IPS-18c (cell line): Measurements from ENCODE around the gene AATF.

Experiments
- H3K4me3 ChIP-seq: 2 replicates; pipeline ENCODE4 v1.7.0; 2013; ENCODE audit warnings: low read depth, mild to moderate bottlenecking, low read length, moderate library complexity; ENCODE audit not compliant: insufficient read depth
- H3K9me3 ChIP-seq: one replicate; pipeline ENCODE4 v1.6.1; 2013; ENCODE audit warnings: mild to moderate bottlenecking, low read length, moderate library complexity; ENCODE audit not compliant: control insufficient read depth, insufficient read depth

AATF gene

GRCh38 chr17:36928471-36929345 lies 20.0 kb upstream of the AATF start:
- H3K9me3 ChIP-seq, result peaks cover 2% of the 10 kb centered on the region
- no peak overlapping the region; the same call in 1 of the 2 replicates for H3K4me3 ChIP-seq

- no peak overlapping the region for H3K4me3 ChIP-seq
- H3K9me3 ChIP-seq, result peaks cover 2% of the 10 kb centered on the region
Observed at GRCh38 chr17:36929851-36930582, 18.7 kb upstream of the AATF start.

- H3K9me3 ChIP-seq, result peaks cover 2% of the 10 kb centered on the region
- no peak overlapping the region for H3K4me3 ChIP-seq
Observed at GRCh38 chr17:36930583-36930900, 18.2 kb upstream of the AATF start.

GRCh38 chr17:36931096-36931696 lies 17.6 kb upstream of the AATF start:
- Histone ChIP-seq H3K4me3 (no peak overlapping the region), H3K9me3 (peaks cover 2% of the 10 kb centered on the region)

- no peak overlapping the region for H3K4me3 ChIP-seq
Observed at GRCh38 chr17:36931697-36932382, 16.9 kb upstream of the AATF start.

GRCh38 chr17:36932383-36932693 lies 16.4 kb upstream of the AATF start:
- H3K4me3 ChIP-seq, result no peak overlapping the region
- peaks cover 2% of the 10 kb centered on the region for H3K9me3 ChIP-seq

More at GRCh38 chr17:36931697-36932382, 16.9 kb upstream of the AATF start:
- H3K9me3 ChIP-seq, result peaks cover 2% of the 10 kb centered on the region

GRCh38 chr17:36932694-36933511 lies 15.9 kb upstream of the AATF start:
- 0 out of 2 replicates have a peak overlapping the region, but pooled peaks have one; percentile 20 for H3K4me3 ChIP-seq
- H3K9me3 ChIP-seq, result peaks cover 2% of the 10 kb centered on the region

- H3K4me3 ChIP-seq, result peak overlapping the region; percentile 64
- peaks cover 2% of the 10 kb centered on the region for H3K9me3 ChIP-seq
Observed at GRCh38 chr17:36933512-36934143, 15.1 kb upstream of the AATF start.

- Histone ChIP-seq H3K4me3 (peak overlapping the region; percentile 64), H3K9me3 (peaks cover 2% of the 10 kb centered on the region)
Observed at GRCh38 chr17:36934144-36934691, 14.5 kb upstream of the AATF start.

GRCh38 chr17:36934692-36935630 lies 13.8 kb upstream of the AATF start:
- Histone ChIP-seq H3K9me3 (peaks cover 5% of the 10 kb centered on the region), H3K4me3 (peak overlapping the region; percentile 64)

GRCh38 chr17:36935671-36936454 lies 12.9 kb upstream of the AATF start:
- H3K4me3 ChIP-seq, result peak overlapping the region; percentile 64
- peaks cover 5% of the 10 kb centered on the region for H3K9me3 ChIP-seq

- peak overlapping the region; percentile 64 for H3K4me3 ChIP-seq
- peaks cover 5% of the 10 kb centered on the region for H3K9me3 ChIP-seq
Observed at GRCh38 chr17:36936455-36937000, 12.2 kb upstream of the AATF start.

- Histone ChIP-seq H3K9me3 (peaks cover 5% of the 10 kb centered on the region), H3K4me3 (peak within 1 kb of the TSS; percentile 64)
Observed at GRCh38 chr17:36937001-36937958, 11.5 kb upstream of the AATF start, which contains the start of gene LHX1. Gene LHX1, plus strand, starts transcription at chr17:36937475. Its CDS starts 723 bp downstream, at chr17:36938198.
